ENCODE results near the gene MUC4.

Gene MUC4

DNA sequence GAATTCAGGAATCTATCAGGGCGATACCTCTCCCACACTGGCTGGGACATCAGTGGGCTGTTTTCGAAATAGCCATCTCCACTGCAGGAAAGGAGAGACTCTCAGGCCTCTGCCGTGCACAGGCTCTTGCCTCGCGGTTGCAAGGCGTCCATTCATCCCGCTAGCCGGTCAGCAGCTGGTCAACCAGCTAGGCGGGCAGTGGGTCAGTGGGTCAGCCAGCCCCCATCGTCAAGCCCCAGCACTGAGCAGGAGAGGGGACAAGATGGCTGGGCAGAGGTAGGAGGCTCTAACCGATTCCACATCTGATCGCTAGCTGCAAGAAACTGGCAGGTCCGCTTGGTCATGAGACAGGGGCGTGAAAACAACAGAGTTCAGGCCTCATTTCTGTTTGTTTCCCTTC is 45.1 kb downstream of the MUC4 start:
- Histone ChIP-seq H3K9ac (ENCODE audit: low read depth, low read length) (no peak overlapping the region), H3K4me1 (ENCODE audit: control insufficient read depth, insufficient read depth, low read length) (no peaks in the 10 kb centered on the region), H3K4me3 (ENCODE audit: low read depth, low read length) (no peak overlapping the region), H3K27me3 (ENCODE audit: control insufficient read depth, insufficient read depth, low read length) (no peaks in the 10 kb centered on the region), H3K9me3 (ENCODE audit: control insufficient read depth, insufficient read depth, low read length) (no peaks in the 10 kb centered on the region), H3K36me3 (ENCODE audit: control insufficient read depth, insufficient read depth, low read length) (no peaks in the 10 kb centered on the region), H3K27ac (ENCODE audit: low read depth, low read length) (no peak overlapping the region)

DNA sequence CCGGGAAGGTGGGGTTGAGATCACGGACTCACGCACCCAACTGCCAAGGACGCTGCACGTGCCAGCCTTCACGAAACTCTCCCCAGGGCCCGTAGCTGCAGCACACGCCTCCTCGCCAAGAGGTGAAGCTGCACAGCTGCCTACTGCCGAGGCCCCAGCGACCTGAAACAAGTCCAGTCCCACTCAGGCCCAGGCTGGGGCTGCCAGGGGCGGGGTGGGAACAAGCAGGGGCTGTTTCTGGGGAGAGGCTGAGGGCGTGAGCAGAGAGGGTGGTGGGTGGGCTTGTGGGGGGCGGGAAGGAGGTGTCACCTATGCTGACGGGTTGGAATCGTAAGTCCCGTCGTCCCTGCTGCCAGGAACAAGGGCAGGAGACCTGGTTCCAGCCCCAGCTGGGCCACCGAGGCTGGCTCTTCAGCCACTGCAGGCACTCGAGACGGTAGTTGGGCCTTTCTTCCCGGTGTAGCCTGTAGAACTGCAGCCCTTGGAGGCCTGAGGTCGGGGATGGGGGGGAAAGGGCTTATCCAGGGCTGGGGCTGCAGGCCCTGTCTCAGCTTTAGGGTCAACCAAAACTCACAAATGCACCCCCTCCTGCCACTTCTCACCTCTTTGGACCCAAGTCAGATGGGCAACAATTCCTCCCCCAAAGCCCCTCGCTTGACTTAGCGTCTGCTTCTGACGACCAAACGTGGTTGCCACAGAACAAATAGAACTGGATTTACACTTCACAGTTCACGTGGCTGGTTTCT is 46.6 kb downstream of the MUC4 start:
- Histone ChIP-seq H3K9me3 (ENCODE audit: control insufficient read depth, insufficient read depth, low read length) (no peaks in the 10 kb centered on the region), H3K27ac (ENCODE audit: low read depth, low read length) (no peak overlapping the region), H3K27me3 (ENCODE audit: control insufficient read depth, insufficient read depth, low read length) (no peaks in the 10 kb centered on the region), H3K4me1 (ENCODE audit: control insufficient read depth, insufficient read depth, low read length) (no peaks in the 10 kb centered on the region), H3K9ac (ENCODE audit: low read depth, low read length) (no peak overlapping the region), H3K4me3 (ENCODE audit: low read depth, low read length) (no peak overlapping the region), H3K36me3 (ENCODE audit: control insufficient read depth, insufficient read depth, low read length) (no peaks in the 10 kb centered on the region)

DNA sequence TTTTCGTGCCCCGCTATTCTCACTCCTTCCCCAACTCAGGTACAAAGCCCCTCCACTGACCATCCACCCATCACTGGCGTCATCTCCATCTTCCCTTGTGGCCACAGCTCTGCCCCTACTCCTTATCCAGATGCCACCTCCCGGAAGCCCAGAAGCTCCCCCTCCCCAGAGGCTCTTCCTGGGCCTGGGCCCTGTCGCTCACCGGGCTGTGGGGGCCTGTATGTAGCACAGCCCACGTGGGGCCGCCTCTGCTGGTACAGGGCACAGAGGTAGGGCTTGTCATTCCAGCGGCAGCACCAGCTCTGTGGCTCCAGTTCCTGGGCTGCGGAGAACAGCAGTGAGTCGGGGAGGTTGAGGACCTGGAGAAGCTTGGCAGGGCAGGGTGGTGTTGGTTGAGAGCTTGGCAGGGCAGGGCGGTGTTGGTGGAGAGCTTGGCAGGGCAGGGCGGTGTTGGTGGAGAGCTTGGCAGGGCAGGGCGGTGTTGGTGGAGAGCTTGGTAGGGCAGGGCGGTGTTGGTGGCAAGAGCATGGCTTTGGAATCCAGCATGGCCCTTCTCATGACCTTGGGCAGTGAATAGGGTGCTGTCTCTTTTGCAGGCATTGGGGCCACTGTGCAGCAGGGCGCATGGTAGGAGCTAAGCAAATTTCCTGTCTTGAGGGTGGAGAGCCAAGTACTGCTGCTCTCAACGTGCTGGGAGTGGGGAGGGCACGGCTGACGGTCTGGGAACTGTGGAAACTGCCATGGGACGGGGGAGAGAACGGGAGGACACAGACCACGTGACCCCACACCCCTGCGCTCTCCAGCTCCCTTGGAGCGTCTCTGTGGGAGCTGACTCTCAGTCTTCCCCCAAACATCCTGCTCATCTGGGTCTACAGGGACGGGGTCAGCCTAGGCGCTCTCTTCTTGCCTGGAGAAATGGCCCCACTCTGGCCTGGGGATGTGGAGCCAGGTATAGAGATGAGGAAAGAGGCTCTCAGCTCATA is 47.6 kb downstream of the MUC4 start:
- no peak overlapping the region for H3K27ac ChIP-seq (ENCODE audit: low read depth, low read length)
- H3K27me3 ChIP-seq (ENCODE audit: control insufficient read depth, insufficient read depth, low read length), result no peaks in the 10 kb centered on the region
- H3K4me3 ChIP-seq (ENCODE audit: low read depth, low read length), result no peak overlapping the region
- no peak overlapping the region for H3K9ac ChIP-seq (ENCODE audit: low read depth, low read length)
- H3K9me3 ChIP-seq (ENCODE audit: control insufficient read depth, insufficient read depth, low read length), result no peaks in the 10 kb centered on the region
- no peaks in the 10 kb centered on the region for H3K4me1 ChIP-seq (ENCODE audit: control insufficient read depth, insufficient read depth, low read length)
- H3K36me3 ChIP-seq (ENCODE audit: control insufficient read depth, insufficient read depth, low read length), result no peaks in the 10 kb centered on the region

DNA sequence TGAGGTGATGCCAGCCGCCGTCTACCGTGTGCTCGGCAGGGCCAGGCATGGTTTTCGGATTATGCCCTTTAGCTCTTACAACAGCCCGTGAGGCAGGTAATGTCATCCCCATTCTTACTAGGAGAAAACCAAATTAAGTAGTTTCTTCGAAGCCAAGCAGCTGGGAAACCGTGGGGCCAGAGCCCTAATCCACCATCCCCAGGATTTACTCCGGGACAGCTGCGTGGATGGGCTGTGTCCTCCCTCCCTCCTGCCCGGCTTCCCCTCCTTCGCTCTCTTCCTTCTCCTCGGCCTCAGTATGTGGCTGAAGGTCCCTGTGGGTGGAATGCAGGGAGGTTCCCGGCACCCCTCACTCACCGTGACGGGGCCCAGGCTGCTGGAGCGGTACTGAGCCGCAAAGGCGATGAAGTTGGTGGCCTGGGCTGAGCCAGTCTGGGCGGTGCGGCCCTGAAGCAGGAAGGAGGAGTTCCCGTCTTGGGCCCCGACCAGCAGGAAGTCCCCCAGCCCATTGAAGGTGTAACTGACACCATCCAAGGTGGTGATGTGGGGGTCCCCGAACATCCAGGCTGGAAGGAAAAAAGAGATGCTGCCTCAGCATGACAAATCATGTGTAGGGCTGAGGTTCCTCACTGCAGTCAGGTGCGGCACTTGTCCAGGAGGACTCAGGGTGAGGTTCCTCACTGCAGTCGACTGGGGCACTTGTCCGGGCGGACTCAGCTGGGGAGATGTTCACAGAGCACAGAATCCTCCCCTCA is 48.5 kb downstream of the MUC4 start:
- no peak overlapping the region for H3K4me3 ChIP-seq (ENCODE audit: low read depth, low read length)
- no peaks in the 10 kb centered on the region for H3K27me3 ChIP-seq (ENCODE audit: control insufficient read depth, insufficient read depth, low read length)
- no peak overlapping the region for H3K27ac ChIP-seq (ENCODE audit: low read depth, low read length)
- H3K9me3 ChIP-seq (ENCODE audit: control insufficient read depth, insufficient read depth, low read length), result no peaks in the 10 kb centered on the region
- no peak overlapping the region for H3K9ac ChIP-seq (ENCODE audit: low read depth, low read length)
- no peaks in the 10 kb centered on the region for H3K4me1 ChIP-seq (ENCODE audit: control insufficient read depth, insufficient read depth, low read length)
- H3K36me3 ChIP-seq (ENCODE audit: control insufficient read depth, insufficient read depth, low read length), result no peaks in the 10 kb centered on the region

DNA sequence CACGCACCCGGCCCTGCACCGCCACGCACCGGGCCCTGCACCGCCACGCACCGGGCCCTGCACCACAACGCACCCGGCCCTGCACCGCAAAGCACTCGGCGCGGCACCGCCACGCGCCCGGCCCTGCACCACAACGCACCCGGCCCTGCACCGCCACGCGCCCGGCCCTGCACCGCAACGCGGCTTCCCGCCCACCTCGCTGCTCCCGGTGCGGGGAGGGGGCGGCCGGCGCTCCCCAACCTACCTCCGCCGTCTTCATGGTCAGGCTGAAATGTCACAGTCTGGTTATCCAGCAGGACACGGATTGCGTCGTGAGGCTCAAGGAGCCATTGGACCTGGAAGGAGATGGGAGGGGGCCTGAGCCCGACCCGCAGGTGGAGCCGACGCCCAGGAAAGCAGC is 49.1 kb downstream of the MUC4 start:
- H3K9ac ChIP-seq (ENCODE audit: low read depth, low read length), result no peak overlapping the region

DNA sequence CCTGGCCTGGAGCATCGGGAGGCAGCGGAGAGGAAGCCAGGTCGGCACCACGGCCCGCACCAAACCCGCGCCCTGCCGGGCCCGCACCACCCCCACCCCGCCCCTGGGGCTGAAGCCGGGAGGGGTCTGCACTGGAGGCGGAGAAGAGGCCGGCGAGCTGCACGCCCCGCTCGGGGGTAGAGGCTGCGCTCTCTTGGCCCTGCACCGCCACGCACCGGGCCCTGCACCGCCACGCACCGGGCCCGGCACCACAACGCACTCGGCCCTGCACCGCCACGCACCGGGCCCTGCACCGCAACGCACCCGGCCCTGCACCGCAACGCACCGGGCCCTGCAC is 49.5 kb downstream of the MUC4 start:
- Histone ChIP-seq H3K36me3 (ENCODE audit: control insufficient read depth, insufficient read depth, low read length) (no peaks in the 10 kb centered on the region), H3K27me3 (ENCODE audit: control insufficient read depth, insufficient read depth, low read length) (no peaks in the 10 kb centered on the region), H3K4me3 (ENCODE audit: low read depth, low read length) (no peak overlapping the region), H3K9ac (ENCODE audit: low read depth, low read length) (no peak overlapping the region), H3K4me1 (ENCODE audit: control insufficient read depth, insufficient read depth, low read length) (no peaks in the 10 kb centered on the region), H3K27ac (ENCODE audit: low read depth, low read length) (no peak overlapping the region), H3K9me3 (ENCODE audit: control insufficient read depth, insufficient read depth, low read length) (no peaks in the 10 kb centered on the region)

More for the DNA sequence above, 49.1 kb downstream of the MUC4 start:
- Histone ChIP-seq H3K4me1 (ENCODE audit: control insufficient read depth, insufficient read depth, low read length) (no peaks in the 10 kb centered on the region), H3K27ac (ENCODE audit: low read depth, low read length) (no peak overlapping the region), H3K27me3 (ENCODE audit: control insufficient read depth, insufficient read depth, low read length) (no peaks in the 10 kb centered on the region), H3K9me3 (ENCODE audit: control insufficient read depth, insufficient read depth, low read length) (no peaks in the 10 kb centered on the region), H3K4me3 (ENCODE audit: low read depth, low read length) (no peak overlapping the region), H3K36me3 (ENCODE audit: control insufficient read depth, insufficient read depth, low read length) (no peaks in the 10 kb centered on the region)

DNA sequence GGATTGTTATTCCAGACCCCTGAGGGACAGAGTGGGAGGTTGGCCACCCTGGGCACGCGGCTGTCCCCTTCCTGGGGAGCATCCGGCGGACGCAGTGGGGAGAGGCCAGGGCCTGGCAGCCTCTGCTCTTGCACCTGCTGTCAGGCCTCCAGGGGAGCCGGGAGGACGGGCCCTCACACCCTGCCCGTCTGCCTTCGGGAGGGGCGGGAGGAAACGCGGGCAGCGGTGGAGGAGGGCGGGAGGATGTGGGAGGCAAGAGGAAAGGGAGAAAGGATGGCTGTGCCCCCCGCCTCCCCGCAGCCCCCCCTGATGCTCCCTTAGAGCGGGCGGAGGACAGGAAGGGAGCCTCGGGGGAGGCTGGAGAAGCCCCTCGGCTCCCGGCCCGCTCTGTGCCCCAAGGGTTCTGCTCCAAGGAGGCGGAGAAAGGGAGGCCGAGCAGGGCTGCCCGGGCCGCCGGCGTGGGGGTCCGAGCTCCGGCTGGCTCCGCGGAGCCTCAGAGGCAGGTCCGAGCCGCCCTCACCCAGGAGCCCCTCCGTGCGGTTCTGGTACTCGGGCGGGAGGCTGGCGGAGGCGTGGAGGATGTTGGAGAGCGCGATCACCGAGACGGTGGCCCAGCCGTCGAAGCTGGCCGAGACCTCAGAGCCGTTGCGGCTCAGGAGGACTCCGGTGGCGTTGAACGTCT is 50.0 kb downstream of the MUC4 start:
- Histone ChIP-seq H3K4me3 (ENCODE audit: low read depth, low read length) (no peak overlapping the region), H3K36me3 (ENCODE audit: control insufficient read depth, insufficient read depth, low read length) (no peaks in the 10 kb centered on the region), H3K9me3 (ENCODE audit: control insufficient read depth, insufficient read depth, low read length) (no peaks in the 10 kb centered on the region), H3K27me3 (ENCODE audit: control insufficient read depth, insufficient read depth, low read length) (no peaks in the 10 kb centered on the region), H3K9ac (ENCODE audit: low read depth, low read length) (no peak overlapping the region), H3K27ac (ENCODE audit: low read depth, low read length) (no peak overlapping the region), H3K4me1 (ENCODE audit: control insufficient read depth, insufficient read depth, low read length) (peaks cover 3% of the 10 kb centered on the region; the same call in 1 of the 2 replicates)

DNA sequence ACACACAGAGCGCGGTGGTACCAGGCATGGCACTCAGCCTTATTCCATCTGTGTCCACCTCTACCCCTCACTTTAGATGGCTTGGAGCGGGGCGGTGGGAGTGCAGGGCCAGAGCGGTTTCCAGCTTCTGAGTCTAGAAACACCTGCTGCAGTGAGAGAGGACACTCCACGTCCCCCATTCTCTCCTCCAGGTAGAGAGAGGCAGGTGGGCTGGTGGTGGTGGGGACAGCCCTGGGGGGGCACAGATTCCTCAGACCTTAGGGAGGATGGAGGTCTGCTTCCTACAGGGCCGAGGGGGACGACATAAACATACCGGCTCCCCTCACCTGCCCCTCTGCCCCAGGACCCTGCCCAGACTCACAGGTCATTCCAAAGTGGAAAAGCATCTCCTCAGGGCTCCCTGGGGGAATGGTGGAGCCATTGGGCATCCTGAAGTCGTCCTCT is 50.6 kb downstream of the MUC4 start:
- no peak overlapping the region for H3K9ac ChIP-seq (ENCODE audit: low read depth, low read length)
- no peaks in the 10 kb centered on the region for H3K27me3 ChIP-seq (ENCODE audit: control insufficient read depth, insufficient read depth, low read length)
- no peak overlapping the region for H3K4me3 ChIP-seq (ENCODE audit: low read depth, low read length)
- H3K4me1 ChIP-seq (ENCODE audit: control insufficient read depth, insufficient read depth, low read length), result peaks cover 3% of the 10 kb centered on the region; the same call in 1 of the 2 replicates
- H3K36me3 ChIP-seq (ENCODE audit: control insufficient read depth, insufficient read depth, low read length), result no peaks in the 10 kb centered on the region
- H3K27ac ChIP-seq (ENCODE audit: low read depth, low read length), result no peak overlapping the region
- H3K9me3 ChIP-seq (ENCODE audit: control insufficient read depth, insufficient read depth, low read length), result no peaks in the 10 kb centered on the region

DNA sequence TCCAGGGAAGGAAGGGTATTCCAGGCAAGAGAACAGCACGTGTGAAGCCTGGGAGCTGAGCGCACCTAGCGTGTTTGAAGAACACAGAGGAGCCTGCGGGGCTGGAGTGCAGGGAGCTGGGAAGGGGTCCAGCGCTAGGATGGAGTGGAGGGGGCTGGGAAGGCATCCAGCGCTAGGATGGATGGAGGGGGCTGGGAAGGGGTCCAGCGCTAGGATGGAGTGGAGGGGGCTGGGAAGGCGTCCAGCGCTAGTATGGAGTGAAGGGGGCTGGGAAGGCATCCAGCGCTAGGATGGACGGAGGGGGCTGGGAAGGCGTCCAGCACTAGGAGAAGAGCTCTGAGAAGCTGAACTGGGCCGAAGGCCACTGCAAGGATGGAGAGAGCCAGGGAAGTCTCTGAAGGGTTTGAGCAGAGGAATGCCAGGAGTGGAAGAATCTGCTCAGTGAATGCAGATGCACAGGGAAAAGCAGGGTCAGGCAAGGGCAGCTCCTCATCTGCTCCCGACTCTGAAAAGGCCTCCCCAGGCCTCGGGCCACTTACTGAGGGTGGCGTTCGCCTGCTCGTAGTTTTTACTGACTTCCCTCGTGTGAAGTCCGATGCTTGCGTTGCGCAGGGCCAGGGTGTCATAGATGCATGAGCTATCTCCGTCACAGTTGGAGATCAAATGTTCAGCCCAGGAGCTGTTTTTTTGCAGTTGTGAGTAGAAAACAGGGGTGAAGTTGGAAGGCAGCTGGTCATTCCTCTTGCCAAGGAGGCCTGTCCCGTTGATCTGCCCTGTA is 51.2 kb downstream of the MUC4 start:
- H3K36me3 ChIP-seq (ENCODE audit: control insufficient read depth, insufficient read depth, low read length), result no peaks in the 10 kb centered on the region
- no peaks in the 10 kb centered on the region for H3K9me3 ChIP-seq (ENCODE audit: control insufficient read depth, insufficient read depth, low read length)
- H3K9ac ChIP-seq (ENCODE audit: low read depth, low read length), result no peak overlapping the region
- no peaks in the 10 kb centered on the region for H3K27me3 ChIP-seq (ENCODE audit: control insufficient read depth, insufficient read depth, low read length)
- no peak overlapping the region for H3K4me3 ChIP-seq (ENCODE audit: low read depth, low read length)
- H3K27ac ChIP-seq (ENCODE audit: low read depth, low read length), result no peak overlapping the region
- H3K4me1 ChIP-seq (ENCODE audit: control insufficient read depth, insufficient read depth, low read length), result peaks cover 3% of the 10 kb centered on the region; the same call in 1 of the 2 replicates
